HG03159 (cell line): ENCODE data around the gene PER1.

ENCODE experiments used
- ATAC-seq: cut with Tn5 transposase; IDR thresholded peaks from one replicate; pipeline ENCODE4 v1.9.1; 2021; ENCODE audit warnings: mild to moderate bottlenecking, moderate library complexity; ENCODE audit not compliant: unreplicated experiment

PER1 gene

GRCh38 chr17:8095361-8095760 is 56.8 kb downstream of the PER1 start:
- ATAC-seq = no peak

GRCh38 chr17:8091033-8091687 is 61.0 kb downstream of the PER1 start:
- ATAC-seq = no peak
